Activated naive CD4-positive, alpha-beta T cell treated with anti-CD3 and anti-CD28 coated beads, Interleukin-2, amount 50 U/mL, for 16 hours (primary cell): Measurements from ENCODE around the gene DPH1.
A peak's percentile ranks its signal among the peaks of the same experiment; 100 is the strongest.
"Not testable (repeated sequence)": the region's sequence is repeated elsewhere in the genome, so short reads cannot be mapped to it uniquely, and the experiment has no call there.

Experiments used
- DNase-seq: peaks from one replicate; pipeline ENCODE4 v3.0.0-alpha.2; 2020

Gene DPH1

GRCh38 chr17:2029911-2030778, at the start of gene DPH1:
DPH1 (plus strand) TSS chr17:2030153; CDS start chr17:2030170, 17 bp downstream.
- DNase-seq: peak; percentile 88

- no peak for DNase-seq
Observed at GRCh38 chr17:1980665-1981250, 49.2 kb upstream of the DPH1 start.

DNA sequence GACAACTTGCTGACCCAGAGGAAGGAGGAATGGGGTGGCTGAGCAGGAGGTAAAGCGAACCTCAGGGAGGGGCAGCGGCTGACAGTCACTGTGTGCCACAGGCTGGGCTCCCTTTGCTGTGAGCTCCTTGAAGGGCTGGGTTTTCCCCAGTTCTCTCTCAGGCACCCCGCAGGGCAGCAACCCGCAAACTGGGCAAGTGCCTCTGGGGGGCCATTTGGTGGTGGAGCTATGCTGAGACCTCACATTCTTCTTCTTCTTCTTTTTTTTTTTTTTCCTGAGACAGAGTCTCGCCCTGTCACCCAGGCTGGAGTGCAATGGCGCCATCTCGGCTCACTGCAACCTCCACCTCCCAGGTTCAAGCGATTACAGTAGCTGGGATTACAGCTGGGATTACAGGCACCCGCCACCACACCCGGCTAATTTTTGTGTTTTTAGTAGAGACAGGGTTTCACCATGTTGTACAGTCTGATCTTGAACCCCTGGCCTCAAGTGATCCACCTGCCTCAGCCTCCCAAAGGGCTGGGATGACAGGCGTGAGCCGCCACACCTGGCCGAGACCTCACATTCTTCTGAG, 47.1 kb upstream of the DPH1 start:
- not testable (repeated sequence) for DNase-seq

GRCh38 chr17:1985093-1985492, 44.9 kb upstream of the DPH1 start:
- no peak for DNase-seq

DNA sequence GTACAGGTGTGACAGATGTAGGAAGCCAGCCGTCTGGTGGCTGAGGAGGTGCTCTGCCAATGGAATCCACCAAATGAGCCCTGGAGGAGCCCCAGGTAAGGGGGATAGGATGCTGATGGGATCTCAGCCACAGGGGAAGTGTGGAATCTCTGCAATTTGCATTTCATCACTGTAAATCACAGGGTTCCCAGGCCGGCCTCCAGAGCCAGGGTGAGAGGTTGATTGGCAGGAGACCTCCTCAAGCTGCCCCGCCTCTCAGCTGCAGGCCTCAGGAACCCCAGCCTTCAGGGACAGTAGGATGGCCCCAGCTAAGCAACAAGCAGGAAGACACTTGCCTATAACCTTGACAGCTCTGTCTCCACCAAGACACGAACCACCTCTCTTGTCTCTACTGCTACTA, 44.3 kb upstream of the DPH1 start:
- no peak for DNase-seq

GRCh38 chr17:1986783-1987451, 43.0 kb upstream of the DPH1 start:
- no peak for DNase-seq

GRCh38 chr17:1989135-1989534, 40.8 kb upstream of the DPH1 start:
- no peak for DNase-seq

DNA sequence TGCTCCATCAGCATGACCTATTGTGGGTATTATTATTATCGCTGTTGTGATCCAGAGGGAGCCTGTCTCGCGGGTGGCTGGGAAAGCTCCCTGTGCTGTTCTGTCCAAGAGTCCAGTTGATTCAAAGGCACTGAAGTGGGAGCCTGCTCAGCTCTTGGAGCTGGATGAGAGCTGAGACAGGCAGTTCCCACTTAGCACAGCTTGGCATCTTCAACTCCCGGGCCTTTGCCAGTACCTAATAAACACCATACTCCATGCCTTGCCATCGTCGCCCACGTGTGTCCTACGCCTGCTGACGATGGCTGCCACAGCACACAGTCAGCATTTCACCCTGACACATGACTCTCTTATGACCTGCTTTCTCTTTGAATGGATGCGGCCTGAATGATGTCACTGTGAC, 37.4 kb upstream of the DPH1 start:
- DNase-seq: no peak

GRCh38 chr17:1994707-1995106, 35.2 kb upstream of the DPH1 start:
- no peak for DNase-seq

- no peak for DNase-seq
Observed at GRCh38 chr17:1995321-1995892, 34.5 kb upstream of the DPH1 start.

DNA sequence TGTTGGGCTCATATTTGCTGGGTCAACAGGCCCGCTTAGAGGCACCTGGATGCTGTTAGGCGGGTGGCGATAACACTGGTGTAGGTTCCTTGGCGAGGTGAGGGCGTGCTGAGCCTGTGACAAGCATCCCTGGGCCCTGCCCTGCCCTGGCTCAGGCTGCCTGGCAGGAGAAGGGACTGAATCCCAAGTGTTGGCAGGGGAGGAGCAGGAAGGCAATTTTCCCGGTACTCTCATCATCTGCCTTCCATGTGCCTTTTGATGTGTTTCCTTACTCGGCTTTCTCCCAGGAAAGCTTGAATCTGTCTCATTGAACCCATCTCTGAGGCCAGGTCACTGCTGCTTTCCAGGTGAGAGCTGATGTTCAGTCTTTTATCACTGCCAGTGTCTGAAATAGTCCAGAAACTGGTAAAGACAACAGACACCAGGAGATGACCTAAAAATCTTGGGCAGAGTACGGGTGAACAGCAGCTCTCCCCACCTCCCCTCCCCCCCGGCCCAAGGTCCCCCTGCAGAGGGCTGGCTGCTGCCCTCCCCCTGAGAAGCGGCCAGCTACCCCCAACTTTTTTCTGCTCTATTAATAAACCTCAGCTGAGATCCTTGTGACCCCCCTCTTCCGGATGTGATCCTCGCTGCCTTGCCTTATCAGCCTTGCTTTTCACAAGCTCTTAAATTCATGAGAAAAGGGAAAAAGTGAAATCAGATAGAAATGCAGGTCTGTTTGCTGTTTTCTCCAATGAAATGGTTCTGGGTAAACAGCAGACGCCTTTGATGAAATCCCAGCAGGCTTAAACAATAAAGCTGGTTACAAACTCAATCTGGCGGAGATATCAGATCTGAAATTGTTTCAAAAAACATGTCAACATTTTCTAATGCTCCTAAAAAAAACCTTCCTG, 33.8 kb upstream of the DPH1 start:
- no peak for DNase-seq

DNA sequence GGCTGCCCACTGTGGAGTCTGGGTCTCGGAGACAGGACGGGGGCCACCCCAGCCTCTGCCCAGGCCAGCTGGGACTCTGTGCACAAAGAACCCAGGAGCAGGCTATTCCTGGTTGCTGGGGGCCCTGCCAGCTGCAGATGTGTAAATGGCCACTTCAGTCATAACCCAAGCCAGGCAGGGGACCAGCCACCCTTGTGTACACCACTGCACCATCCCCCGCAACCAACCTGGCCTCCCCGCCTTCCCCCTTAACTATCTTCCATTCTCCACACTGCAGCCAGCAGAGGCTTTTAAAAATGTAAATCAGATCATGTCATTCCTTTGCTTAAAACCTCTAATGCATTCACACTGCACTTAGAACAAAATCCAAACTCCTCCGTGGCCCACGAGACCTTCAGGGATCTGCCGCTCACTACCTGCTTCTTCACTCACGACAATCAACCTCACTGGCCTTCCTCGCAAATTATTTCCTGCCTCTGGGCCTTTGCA, 33.1 kb upstream of the DPH1 start:
- no peak for DNase-seq

DNA sequence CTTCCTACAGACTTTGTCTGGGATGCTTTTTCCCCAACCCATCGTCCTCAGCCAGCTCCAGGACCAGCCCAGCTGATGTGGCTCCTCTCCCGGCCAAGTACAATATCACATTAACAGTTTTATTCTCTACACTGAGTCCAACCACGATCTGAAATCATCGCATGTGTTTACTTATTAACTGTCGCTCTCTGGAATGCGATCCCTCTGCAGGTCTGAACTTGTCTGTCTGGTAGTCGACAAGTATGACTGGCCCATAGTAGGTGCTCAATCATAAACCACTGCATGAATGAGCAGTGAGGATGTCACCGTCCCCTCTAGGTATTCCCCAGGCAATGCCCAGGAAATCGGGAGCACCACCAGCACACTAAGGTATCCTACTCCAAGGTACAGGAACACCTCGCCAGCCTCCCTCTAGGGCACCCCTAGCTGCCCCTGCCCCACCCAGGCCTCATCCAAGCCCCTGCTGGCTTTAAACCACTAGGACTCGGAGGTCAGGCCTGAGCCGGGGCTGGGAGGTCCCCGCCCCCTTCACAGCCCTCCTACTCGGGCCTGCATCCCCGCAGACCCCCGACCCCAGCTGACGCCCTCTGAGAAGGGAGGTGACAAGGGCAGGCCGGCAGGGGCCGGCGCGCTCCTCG, 32.5 kb upstream of the DPH1 start:
- DNase-seq: no peak

DNA sequence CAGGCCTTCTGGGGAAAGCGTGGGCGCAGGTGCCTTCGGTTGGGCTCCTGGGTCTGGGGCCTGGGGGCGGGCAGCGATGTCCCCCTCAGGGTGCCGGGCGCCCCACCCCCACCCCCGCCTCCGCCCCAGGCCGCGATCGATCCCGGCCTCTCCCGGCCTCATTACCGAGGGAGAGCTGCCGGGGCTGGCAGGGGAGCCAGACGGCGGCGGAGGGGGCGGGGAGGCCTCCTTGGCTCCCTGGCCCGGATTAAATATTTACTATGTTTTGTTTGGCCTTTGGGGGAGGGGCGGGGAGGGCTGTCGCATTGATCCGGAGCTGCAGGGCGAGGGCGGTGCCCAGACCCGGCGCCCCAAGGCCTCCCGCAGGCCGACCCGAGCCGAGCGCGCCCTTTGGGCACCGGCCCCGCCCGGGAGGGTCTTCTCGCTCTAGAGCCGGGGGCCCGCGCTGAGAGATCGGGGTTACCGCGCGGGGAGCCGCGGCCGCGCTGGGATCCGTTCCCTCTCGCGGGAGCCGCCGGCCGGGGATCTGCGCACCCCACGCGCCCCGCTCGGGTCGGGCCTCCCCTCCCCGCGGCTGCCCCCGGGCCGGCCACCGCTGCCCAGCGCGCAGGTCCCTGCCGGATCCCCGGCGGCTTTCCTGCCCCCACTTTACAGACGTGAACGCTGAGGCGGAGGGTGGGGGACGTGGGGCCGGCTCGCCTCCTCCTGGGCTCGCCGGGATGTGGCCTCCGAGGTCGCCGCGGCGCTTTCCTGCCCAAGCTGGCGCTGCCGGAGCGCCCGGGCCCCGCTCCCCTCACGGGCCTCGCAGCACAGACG, 31.8 kb upstream of the DPH1 start:
- DNase-seq: no peak

DNA sequence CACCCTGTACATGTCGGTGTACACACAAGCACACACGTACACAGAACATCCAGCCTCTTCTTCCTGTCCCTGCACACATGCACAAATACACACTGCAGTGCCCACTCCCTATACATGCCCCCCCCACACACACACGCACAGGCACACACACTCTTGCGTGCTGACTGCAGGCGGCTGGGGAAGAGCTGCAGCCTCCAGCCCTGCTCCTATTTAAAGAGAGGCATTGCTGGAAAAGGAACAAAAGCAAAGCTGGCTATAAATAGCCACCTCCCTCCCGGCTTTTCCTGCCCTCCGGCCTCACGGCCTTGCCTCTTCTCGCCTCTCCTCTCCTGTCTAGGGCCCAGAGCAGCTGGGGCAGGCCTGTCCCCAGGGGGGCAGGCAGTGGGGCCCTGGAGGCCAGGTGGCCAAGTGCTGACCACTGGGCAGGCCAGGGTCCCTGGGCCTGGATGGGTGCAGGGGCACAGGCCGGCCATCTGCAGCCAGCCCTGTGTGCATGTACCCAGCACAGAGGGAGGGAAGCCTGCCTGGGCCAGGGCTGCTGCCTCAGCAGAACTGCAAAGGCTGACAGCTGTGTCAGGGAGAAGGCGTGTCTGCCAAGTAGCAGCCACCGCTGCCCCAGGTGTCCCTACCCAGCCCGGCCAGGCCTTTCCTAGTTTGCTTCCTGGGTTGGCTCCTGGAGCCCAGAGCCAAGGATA, 30.2 kb upstream of the DPH1 start:
- DNase-seq: no peak

DNA sequence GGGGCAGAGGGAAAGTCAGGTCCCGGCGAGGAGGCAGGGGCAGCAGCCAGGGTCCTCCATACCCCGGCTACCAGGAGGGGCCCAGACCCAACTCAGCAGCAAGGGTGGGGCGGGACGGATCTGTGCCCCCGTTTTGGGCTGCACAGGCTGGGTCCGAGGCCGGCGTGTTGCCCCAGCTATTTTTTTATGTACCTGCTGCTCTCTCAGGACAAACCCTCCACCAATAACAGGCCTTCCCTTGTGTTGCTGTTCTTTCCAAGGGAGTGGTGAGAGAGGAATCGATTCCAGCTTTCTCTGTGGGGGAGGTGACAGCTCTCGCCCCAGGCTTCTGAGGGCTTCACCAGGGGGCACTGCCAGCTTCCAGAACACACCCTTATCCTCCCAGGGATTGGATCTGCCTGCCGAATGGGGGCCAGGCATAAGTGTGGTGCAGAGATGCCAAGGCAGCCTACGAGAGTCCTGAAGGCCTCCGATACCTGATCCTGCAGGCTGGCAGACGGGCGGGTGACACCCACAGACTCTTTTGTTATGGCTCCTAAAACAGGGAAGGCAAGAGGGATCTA, 27.1 kb upstream of the DPH1 start:
- no peak for DNase-seq

DNA sequence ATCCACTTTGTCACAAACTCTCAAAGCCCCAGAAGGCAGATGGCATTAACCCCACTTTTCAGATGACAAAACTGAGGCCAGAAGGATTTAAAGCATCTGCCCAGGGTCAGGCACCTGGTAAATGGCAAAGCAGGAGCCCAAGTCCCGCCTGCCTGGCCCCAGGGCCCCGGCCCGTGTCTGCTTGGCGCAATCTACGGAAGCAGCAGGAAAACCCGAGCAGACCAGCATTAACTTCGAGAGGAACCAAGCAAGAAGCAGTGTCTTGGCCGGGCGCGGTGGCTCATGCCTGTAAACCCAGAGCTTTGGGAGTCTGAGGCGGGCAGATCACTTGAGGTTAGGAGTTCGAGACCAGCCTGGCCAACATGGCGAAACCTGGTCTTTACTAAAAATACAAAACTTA, 26.4 kb upstream of the DPH1 start:
- no peak for DNase-seq

- no peak for DNase-seq
Observed at GRCh38 chr17:2004435-2004952, 25.5 kb upstream of the DPH1 start.
